NCI-H446 treated with DMSO at 0.1 percent for 48 hours (cell line): ENCODE results near the gene ACACA.
A peak's percentile ranks its signal among the peaks of the same experiment; 100 is the strongest.

Source experiments
- DNase-seq: peaks from one replicate; lab custom pipeline; 2025; lab: John Stamatoyannopoulos, UW

The ACACA gene

DNA sequence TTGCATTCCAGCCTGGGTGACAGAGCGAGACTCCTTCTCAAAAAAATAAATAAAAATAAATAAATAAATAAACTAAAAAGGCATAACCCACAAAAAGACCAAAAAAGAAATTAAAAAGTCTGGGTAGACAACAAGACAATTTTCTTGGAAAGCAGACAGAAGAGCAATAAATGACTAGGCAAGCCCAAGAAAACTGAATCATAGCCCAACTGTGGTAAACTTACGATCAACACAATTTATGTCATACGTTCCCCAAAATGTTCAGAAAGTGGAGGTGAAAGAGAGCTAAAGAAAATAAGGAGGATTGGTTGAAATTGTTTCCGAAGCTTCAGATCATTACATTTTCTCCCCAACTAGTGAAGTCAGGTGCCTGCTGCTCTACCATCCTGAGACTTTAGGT is 62.1 kb downstream of the ACACA start:
- DNase-seq = no peak

DNA sequence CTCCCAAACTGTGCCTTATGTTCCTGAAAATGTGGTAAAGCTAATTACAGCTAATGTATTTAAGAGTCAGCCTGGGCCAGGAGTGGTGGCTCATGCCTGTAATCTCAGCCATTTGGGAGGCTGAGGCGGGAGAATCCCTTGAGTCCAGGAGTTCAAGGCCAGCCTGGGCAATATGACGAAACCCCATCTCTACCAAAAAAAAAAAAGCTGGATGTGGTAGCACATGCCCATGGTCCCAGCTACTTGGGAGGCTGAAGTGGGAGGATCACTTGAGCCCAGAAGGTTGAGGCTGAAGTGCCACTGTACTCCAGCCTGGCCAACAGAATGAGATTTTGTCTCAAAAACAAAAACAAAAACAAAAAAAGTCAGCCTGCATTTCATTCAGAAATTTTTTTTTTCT is 64.0 kb downstream of the ACACA start:
- DNase-seq = no peak

DNA sequence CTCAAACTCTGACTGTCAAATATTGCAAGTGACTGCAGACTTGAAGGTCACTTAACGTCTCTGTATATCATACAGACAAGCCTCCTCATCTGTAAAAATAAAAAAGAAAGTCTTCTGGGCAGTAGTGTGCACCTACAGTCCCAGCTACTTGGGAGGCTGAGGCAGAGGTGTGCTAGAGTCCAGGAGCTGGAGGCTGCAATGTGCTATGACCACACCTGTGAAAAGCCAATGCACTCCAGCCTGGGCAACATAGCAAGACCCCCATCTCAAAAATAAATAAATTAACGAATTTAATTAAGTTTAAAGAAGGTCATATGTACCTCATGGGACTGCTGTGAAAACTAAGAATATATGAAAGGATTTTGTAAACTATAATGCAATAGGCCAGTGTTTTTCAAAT is 65.8 kb downstream of the ACACA start:
- DNase-seq = no peak

DNA sequence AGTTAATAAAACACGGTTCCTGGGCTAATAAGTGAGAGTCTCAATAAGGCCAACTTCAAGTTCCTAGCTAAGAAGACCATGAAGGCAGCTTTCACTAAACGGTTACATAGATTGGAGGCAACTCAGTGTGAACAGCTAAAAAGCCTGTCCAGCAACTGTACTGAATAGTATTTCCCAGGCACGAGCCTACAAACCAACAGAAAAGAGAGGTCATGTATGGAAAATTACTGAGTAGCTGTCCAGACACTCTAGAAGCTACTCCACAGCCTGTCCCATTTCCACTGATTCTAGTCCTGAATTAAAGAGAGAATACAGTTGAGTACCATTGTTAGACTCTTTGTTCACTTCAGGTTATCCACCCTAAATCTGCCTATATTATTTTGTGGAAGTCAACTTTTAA is 67.3 kb downstream of the ACACA start:
- DNase-seq = no peak

DNA sequence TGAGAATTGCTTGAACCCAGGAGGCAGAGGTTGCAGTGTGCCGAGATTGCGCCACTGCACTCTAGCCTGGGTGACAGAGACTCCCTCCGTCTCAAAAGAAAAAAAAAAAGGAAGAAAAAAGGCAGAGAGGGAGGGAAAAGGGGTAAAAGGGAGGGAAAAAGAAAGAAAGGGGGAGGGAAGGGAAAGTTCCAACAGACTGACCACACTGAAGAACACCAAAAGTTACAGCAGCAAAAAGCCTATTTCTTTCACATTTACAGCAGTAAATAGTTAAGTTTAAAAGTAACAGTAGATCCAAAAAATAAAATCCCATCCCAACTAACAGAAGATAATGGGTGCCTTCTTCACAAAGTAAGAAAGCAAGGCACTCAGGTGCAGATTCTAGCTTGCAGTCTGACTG is 67.8 kb downstream of the ACACA start:
- DNase-seq = no peak

DNA sequence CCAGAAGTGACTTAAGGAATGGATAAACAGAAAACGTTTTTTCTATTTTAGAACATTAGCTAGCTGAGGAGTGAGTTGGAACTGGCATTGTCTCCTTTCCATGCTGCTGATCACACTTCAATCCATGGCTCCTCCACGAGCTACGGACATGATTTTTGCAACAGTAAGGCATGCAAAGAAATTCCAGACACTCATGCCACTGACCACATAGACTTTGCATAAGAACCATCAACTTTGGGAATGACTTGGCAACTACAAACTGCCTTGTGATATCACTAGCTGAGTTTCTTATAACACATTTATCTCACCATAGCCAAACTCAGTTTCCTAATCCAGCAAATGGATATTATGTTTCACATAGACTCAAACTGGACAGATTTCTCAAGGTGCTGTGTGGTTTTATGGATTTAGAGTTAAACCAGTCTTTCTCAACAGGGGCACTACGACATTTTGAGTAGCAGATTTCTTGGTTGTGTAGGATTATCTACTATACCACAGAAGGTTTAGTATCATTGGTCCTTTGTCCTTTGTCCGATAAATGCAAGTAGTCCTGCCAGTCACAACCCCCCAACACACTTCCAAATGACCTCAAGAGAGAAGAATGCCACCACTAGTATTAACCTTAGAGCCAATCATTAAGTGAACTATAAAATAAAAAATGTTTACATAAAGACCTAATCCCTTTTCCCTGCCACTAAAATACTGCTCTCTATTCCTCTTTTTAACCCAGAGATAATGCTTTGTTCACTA is 79.1 kb downstream of the ACACA start:
- DNase-seq = no peak

DNA sequence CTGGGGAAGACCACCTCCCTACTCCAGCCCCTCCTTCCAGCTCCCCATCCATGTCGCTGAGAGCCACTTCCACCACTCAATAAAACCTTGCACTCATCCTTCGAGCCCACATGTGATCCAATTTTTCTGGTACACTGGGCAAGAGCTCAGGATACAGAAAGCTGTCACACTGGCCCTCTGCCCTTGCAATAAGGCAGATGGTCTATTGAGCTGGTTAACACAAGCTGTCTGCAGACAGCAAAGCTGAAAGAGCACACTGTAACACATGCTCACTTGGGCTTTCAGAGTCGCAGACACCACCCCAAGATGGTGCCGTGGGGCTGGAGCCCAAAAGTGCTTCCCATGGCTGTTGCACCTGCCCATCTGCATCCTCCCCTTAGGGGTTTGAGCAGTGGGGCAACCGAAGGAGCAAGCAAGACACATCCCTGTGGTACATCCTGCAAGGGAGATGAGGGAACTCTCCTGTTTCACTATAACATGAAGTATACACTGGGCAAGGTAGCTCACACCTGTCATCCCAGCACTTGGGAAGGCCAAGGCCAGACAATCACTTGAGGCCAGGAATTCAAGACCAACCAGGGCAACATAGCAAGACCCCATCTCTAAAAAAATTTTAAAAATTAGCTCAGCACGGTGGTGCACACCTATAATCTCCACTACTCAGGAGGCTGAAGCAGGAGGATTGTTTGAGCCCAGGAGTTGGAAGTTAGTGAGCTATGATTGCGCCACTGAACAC is 83.6 kb downstream of the ACACA start:
- DNase-seq = peak; percentile 72

DNA sequence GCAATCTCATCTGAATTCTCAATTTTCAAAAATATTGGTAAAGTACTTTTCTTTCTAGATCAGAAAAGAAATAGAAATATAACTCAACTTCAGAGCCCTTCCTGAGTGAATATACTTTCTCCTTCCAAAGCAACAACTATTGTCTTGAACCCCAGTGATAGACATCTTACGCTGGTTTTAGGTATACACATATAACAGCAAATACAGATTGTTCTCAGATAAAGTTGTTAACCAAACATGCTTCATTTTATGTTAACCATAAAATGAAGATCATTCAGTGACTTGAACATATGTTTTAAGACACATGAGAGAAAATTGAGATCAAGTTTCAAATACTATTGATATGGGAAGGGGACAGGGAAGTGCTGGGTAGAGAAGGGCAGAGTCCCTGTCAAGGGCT is 84.5 kb downstream of the ACACA start:
- no peak for DNase-seq

DNA sequence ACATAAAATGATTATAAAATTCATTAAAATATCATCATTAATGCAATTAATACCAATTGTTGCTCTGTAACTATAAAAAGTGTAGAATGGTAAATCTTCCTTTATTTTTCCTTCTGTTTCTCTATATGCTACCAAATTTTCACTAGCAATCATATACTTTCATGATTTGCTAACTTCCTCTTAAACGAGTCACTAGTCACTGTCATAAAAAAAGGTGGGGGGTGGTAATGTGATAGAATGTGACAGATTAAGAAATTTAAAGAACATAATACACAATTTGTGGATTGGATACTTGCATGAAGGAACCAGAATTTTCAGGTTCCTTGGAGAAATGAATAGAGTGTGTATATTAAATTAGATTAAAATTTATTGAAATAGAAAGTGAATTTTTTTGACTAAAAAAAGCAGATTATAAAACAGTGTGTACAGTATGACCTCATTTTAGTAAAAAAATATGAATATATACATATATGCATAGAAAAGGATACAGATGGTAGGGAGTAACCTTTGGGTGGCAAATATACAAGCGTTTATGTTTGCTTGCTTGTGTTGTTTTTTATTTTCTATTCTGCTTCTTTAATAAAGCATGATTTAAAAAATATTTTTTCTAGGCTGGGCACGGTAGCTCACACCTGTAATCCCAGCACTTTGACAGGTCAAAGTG is 87.6 kb downstream of the ACACA start:
- no peak for DNase-seq

DNA sequence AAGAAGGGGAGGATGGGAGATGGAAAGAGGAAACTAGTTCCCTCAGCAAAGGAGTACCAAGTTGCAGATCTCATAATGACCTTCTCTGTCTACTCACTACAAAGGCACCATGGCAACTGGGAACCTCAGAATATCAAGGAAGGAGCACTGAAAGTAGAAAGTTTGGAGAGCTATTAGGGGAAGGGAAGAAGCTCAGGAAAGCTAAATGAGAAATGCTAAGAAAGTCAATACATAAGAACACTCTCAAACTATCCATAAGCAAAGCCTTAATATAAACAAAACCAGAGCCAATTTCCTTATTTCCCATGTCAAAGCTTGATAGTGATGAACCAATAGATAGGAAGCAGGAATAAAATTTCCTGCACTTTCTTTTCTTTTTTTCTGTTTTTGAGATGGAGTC is 88.8 kb downstream of the ACACA start:
- no peak for DNase-seq

DNA sequence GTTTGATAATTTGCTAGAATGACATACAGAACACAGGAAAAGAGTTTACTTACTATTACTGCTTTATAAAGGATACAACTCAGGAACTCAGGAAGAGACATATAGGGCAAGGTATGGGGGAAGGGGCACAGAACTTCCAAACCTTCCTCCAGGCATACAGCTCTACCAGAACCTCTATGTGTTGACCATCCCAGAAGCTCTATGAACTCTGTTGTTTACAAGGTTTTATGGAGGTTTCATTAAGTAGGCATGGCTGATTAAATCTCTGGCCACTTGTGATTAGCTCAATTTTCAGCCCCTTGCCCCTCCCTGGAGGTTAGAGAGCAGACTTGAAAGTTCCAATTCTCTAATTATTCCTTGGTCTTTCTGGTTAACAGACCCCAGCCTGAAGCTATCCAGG is 91.0 kb downstream of the ACACA start:
- no peak for DNase-seq

DNA sequence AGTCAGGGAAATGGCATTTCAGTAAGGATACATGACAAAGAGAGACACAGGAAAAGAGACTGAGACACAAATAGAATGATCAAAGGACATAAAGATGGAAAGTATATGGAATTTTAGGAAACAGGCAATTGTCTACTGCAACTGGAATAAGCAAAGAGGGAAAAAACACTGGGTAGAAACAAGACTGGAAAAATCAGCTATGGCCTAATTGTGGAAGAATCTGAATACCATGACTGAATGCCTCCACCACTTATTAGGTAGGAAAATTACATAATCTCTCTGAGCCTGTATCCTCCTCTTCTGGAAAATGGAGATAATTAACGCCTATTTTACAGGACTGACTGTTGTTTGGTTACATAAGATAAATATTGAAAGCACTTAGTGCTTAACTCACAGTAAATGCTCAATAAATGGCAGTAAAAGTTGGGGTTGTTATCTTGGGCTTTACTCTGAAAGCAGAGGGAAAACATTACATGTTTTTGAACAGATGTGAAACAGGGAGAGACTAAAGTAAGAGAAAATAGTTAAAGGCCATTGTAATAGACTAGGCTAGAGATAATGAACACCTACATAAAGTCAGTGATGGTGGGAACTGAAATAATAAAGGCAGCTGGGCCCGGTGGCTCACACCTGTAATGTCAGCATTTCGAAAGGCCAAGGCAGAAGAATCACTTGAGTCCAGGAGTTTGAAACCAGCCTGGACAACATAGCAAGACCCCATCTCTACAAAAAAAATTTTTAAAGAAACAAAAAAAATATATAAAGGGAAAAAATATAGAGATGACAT is 94.3 kb downstream of the ACACA start:
- DNase-seq = no peak

DNA sequence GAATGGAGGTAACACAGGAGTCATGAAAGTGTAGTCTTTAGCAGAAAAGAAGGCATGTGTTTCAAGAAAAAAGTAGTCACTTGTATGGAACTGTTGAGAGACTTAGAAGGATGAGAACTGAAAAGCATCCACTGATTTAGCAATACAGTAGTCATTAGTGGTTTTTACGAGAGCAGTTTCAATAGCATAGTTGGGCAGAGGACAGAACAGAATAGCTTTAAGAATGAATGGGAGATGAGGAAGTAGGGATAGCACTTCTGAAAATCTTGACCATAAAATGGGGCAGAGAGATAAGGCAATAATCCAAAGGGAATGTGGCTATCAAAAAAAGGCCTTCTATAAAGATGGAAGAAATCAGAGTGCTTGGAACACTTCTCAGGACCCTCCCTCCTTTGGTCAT is 95.7 kb downstream of the ACACA start:
- no peak for DNase-seq

DNA sequence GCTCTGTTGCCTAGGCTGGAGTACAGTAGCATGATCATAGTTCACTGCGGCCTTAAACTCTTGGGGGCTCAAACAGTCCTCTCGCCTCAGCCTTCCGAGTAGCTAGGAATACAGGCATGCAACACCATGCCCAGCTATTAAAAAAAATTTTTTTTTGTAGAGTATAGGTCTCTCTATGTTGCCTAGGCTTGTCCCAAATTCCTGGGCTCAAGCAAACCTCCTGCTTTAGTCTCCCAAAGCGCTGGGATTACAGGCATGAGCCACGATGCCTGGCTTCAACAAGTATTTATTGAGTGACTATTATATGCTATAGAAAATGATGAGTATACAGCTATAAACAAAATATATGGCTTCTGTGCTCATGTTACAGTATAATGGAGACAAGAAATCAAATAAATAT is 97.6 kb downstream of the ACACA start:
- no peak for DNase-seq

DNA sequence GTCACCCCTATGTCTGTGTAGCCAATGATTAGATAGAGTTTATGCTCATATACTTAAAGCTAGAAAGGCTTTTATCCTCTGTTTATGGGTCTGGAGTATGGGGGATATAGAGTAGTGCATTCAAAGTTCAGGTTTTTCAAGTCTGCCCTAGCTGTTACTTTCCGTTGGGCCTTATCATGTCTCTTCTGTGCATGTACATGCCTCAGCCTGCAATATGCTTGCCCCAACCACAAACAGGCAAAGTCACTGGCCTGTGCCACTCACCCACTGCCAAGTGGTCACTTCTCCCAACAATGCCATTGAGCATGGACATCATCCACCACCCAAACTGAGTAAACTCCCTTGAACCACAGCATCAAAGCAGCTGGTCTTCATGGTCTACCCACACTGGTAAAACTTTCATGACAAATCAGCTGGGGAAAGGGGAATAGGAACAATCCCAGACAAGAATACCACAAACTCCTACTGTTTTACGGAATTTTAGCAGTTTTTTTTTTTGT is 101.2 kb downstream of the ACACA start:
- DNase-seq = no peak

DNA sequence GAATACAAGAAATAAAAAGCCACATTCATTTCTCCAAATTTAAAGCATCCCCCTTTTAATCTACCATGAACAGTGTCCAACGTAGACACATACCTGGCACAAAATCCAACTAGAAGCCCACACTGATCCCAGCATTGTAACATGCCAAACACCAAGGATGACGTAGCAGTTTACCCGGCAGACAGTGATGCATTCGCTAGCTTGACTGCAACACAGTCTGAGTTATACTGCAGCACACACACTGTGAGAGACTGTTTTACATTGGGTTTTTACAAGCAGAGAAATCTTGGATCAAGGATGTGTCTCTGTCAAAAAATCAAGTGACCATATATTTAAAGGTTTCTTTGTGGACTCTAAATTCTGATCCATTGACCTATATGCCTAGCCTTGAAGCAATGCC is 105.3 kb downstream of the ACACA start:
- no peak for DNase-seq

DNA sequence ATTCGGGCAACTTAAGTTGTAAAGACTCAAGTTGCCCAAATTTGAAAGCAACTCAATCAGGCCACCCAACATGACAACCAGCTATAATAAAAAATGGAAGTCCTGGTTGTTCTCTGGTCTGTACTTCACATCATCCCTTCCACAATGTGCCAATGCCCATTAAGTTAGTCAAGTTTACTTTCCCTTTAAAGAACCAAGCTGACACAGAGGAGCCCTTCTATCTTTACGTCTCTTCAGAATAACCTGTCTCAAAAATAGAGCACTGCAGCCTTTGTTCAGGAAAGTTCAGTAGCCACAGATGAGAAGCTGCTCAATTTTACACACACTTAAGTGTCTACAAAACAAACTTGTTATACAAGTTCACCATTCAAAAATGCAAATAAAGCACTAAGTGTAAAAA is 106.0 kb downstream of the ACACA start:
- DNase-seq = no peak

DNA sequence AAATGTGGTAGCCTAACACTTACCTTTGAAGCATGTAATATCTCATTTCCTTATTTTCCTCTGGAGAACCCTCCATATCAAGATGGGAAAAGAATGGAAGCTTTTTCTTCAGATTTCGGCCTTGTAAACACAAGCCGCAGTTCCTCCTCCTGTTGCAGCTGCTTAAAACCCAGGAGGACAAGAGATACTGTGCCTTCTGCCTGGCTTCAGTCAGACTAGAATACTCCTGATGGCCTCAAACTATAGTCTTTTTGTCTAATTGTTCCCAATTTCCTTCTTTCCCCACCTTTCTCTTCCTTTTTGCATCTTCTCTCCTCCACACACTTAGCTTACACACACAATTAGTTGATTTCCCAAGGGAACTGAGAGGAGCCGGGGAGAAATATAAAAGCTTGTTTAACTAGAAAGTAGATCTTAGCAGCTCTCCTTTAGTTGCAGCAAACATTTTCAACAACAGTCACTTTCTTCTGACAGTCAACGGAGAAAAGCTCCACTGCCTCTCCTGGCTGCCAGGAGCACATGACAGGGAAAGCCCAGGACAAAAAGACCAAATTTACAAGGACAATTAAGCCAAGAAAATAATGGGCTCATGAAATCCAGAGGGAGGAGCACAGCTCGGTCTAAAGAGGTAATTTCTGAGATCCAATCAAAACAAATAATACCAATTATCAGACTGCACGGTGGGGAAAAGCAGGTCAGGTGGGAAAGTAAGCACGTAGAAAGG is 107.2 kb downstream of the ACACA start:
- DNase-seq = no peak

DNA sequence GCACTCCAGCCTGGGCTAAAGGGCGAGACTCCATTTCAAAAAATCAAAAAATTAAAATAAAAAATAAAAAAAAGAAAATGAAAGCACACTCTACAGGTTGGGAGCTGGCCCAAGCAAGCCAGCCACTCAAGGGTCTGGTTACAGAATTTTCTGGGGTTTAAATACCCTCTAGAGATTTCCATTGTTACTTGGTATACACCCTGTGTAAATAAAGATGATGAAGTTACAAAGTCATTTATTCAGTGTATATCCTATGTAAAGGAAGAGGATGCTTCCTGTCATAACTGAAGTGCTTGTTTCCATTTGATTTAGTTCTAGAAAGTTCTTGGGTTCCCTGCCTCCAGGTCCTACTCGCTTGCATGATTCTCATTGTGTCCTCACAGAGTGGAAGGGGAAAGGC is 110.7 kb downstream of the ACACA start:
- DNase-seq = no peak

DNA sequence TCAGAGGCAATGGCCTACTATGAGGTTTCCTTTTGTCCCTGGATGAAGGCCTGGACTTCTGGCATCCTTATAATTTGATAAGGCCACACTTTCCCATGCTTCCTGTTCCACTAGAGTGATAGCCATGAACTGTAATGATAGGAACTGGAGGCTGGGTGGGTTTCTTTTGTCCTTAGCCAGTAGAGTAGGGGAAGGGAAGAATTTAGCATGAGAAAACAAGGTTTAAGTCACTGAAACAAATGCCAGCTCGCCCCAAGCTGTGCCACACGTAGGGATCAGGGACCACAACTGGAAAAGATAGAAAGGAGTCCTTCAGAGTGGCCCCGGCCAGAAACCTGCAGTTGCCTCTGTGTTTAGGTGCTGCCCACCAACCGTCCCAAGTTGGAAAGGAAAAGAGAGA is 111.7 kb downstream of the ACACA start:
- no peak for DNase-seq

DNA sequence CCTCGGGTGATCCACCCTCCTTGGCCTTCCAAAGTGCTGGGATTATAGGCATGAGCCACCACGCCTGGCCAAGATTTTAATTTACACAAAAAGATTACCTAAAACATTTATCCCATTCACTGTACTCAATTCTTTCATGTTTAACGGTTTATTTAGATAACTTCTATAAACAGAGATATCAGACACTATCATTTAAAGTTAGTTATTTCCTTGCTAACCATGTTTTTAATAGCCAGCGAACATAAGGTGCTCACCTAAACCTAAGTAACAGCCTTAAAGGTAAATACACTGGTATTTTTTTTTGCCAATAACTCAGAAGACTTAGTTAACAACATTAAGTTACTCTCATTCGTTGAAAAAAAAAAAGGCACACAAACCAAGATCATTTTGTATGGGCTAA is 112.9 kb downstream of the ACACA start:
- DNase-seq = no peak
